PC-9 (cell line): ENCODE results near the gene MIEN1. TPM values are rescaled to one million over a fixed set of nuclear protein-coding genes. Genes with fewer than 3 reads are reported as not detected.

Source experiments
- BruUV-seq: library from RNA; stranded (reverse); fragments of 400-500 nt; replicated peaks from 2 replicates; lab custom pipeline; 2021; lab: Mats Ljungman, UMichigan
- CTCF ChIA-PET: fragments of 300-600 bp; sonication (Branson Sonifier 250); formaldehyde crosslinking; loops from one replicate; lab custom pipeline; 2022; ENCODE audit warnings: antibody characterized with exemption; lab: Charles Lee
- POLR2A ChIA-PET: fragments of 300-600 bp; sonication (Branson Sonifier 250); formaldehyde crosslinking; loops from one replicate; lab custom pipeline; 2022; ENCODE audit warnings: antibody characterized with exemption; ENCODE audit not compliant: unreplicated experiment; lab: Charles Lee
- DNase-seq, 2 experiments: peaks; one replicate each; pipeline versions ENCODE4 v3.0.0 to v3.0.0-alpha.2; 2015 to 2022; ENCODE audit warnings: mixed read lengths in 1 of 2
- H2AFZ ChIP-seq: fragments of 200-600 bp; sonication (generic); 2 replicates; pipeline ENCODE4 v1.8.1; 2017; ENCODE audit warnings: antibody characterized with exemption
- H3F3A ChIP-seq: fragments of 200-600 bp; sonication (generic); 2 replicates; pipeline ENCODE4 v1.8.1; 2017; ENCODE audit warnings: antibody characterized with exemption, mild to moderate bottlenecking, low read depth; ENCODE audit not compliant: insufficient read depth
- H3K27ac ChIP-seq: fragments of 200-600 bp; sonication (generic); 2 replicates; pipeline ENCODE4 v1.6.1; 2016; ENCODE audit warnings: mixed run types
- H3K27me3 ChIP-seq: fragments of 200-600 bp; sonication (generic); 2 replicates; pipeline ENCODE4 v1.6.1; 2016; ENCODE audit warnings: low read depth, mixed run types; ENCODE audit not compliant: insufficient read depth
- H3K36me3 ChIP-seq: fragments of 200-600 bp; sonication (generic); 2 replicates; pipeline ENCODE4 v1.6.1; 2016; ENCODE audit warnings: low read depth, mixed run types
- H3K4me1 ChIP-seq: fragments of 200-600 bp; sonication (generic); replicated peaks from 2 replicates; pipeline ENCODE4 v1.6.1; 2016; ENCODE audit warnings: mixed run types; ENCODE audit not compliant: insufficient read depth
- H3K4me2 ChIP-seq: fragments of 200-600 bp; sonication (generic); 2 replicates; pipeline ENCODE4 v1.6.1; 2017; ENCODE audit warnings: mixed run types
- H3K4me3 ChIP-seq: fragments of 200-600 bp; sonication (generic); 2 replicates; pipeline ENCODE4 v1.6.1; 2016; ENCODE audit warnings: mixed run types
- H3K79me2 ChIP-seq: fragments of 200-600 bp; sonication (generic); 2 replicates; pipeline ENCODE4 v1.6.1; 2017; ENCODE audit warnings: low read depth, mixed run types
- H3K9me2 ChIP-seq: fragments of 200-600 bp; sonication (generic); 2 replicates; pipeline ENCODE4 v1.8.1; 2017; ENCODE audit warnings: mild to moderate bottlenecking; ENCODE audit not compliant: insufficient read depth
- H3K9me3 ChIP-seq: fragments of 200-600 bp; sonication (generic); 2 replicates; pipeline ENCODE4 v1.8.1; 2016; ENCODE audit warnings: low read depth; ENCODE audit not compliant: insufficient read depth
- H4K20me1 ChIP-seq: fragments of 200-600 bp; sonication (generic); 2 replicates; pipeline ENCODE4 v1.8.1; 2017; ENCODE audit not compliant: insufficient read depth
- CTCF ChIP-seq: fragments of 200-600 bp; sonication (generic); conservative IDR thresholded peaks from 2 replicates; pipeline ENCODE4 v1.6.1; 2017; ENCODE audit warnings: mixed run types, antibody characterized with exemption, mild to moderate bottlenecking, moderate library complexity
- EZH2 ChIP-seq: fragments of 200-600 bp; sonication (generic); IDR thresholded peaks from 2 replicates; pipeline ENCODE4 v1.8.0; 2017; ENCODE audit warnings: antibody characterized with exemption, low read depth
- intact Hi-C: fragments of 100-400 bp; cut with micrococcal nuclease; formaldehyde crosslinking; loops from one replicate; pipeline ENCODE4 v1.10.0; 2022; ENCODE audit not compliant: unreplicated experiment
- total RNA-seq: library from RNA; stranded (reverse); gene quantifications from 2 replicates; pipeline ENCODE4 v1.2.3, GENCODE V29; 2021

Gene MIEN1
- total RNA-seq, 1 experiment from 2014 or later, result 49.2 TPM

- H3K79me2 ChIP-seq, result peaks cover 26% of the 10 kb centered on the region
- no peaks in the 10 kb centered on the region for H3K9me2 ChIP-seq
- H3K27me3 ChIP-seq, result no peaks in the 10 kb centered on the region
- peaks cover 41% of the 10 kb centered on the region for H3K4me1 ChIP-seq
- peak overlapping the region; percentile 63; the same call in 1 of the 2 replicates for H2AFZ ChIP-seq
- TF ChIP-seq EZH2 (no peak), CTCF (no peak)
- H3K27ac ChIP-seq, result peak overlapping the region; percentile 93
- intact Hi-C loops, result loop anchor here (5.0 kb wide), 3 partner anchors 62 to 283 kb away; no protein-coding TSS in a partner anchor
- ChIA-PET POLR2A (interaction anchor here (0.6 to 0.7 kb wide), 4 partner anchors 13 to 326 kb away, joined by 3 to 8 read pairs (median 5); partner anchors contain the start of genes LRRC3C and ORMDL3), CTCF (interaction anchor here (0.5 to 1.4 kb wide), 5 partner anchors 10 to 215 kb away, joined by 3 to 16 read pairs (median 5); partner anchors contain the start of gene MIEN1)
- no TSS peak for BruUV-seq
- peak overlapping the region; percentile 83 for H3K4me3 ChIP-seq
- H3K9me3 ChIP-seq, result no peaks in the 10 kb centered on the region
- H4K20me1 ChIP-seq, result no peaks in the 10 kb centered on the region
- H3F3A ChIP-seq, result peaks cover 40% of the 10 kb centered on the region
- peaks cover 11% of the 10 kb centered on the region; the same call in 1 of the 2 replicates for H3K36me3 ChIP-seq
- peak; percentile 84 to 89 for DNase-seq
- H3K4me2 ChIP-seq, result peak overlapping the region; percentile 97
Measured at GRCh38 chr17:39738983-39739884, 8.9 kb upstream of the MIEN1 start.

GRCh38 chr17:39738568-39738901 is 8.2 kb upstream of the MIEN1 start:
- Histone ChIP-seq H3K36me3 (peaks cover 11% of the 10 kb centered on the region; the same call in 1 of the 2 replicates), H3K27me3 (no peaks in the 10 kb centered on the region), H3K4me2 (peak overlapping the region; percentile 97), H3K9me3 (no peaks in the 10 kb centered on the region), H2AFZ (no peak overlapping the region), H4K20me1 (no peaks in the 10 kb centered on the region), H3K4me1 (peaks cover 41% of the 10 kb centered on the region), H3K4me3 (peak overlapping the region; percentile 83), H3K9me2 (no peaks in the 10 kb centered on the region), H3K27ac (peak overlapping the region; percentile 93), H3K79me2 (peaks cover 26% of the 10 kb centered on the region), H3F3A (peaks cover 40% of the 10 kb centered on the region)
- no peak for TF ChIP-seq EZH2
- no peak for TF ChIP-seq CTCF
- TSS peak; percentile 40 for BruUV-seq
- intact Hi-C loops, result loop anchor here (5.0 kb wide), 3 partner anchors 61 to 284 kb away; no protein-coding TSS in a partner anchor
- DNase-seq, result peak; percentile 56 to 61
- CTCF ChIA-PET, result interaction anchor here (0.6 to 1.4 kb wide), 2 partner anchors 9 to 13 kb away, joined by 5 to 16 read pairs; partner anchors contain the start of gene MIEN1
- POLR2A ChIA-PET, result no interaction called here

GRCh38 chr17:39737760-39738567 is 7.6 kb upstream of the MIEN1 start, which contains the start of gene GRB7:
TSS of gene GRB7 (plus strand) at chr17:39737938. CDS start at chr17:39742302, 4,364 bp downstream.
- peak within 1 kb of the TSS; percentile 93 for H3K27ac ChIP-seq
- peaks cover 5% of the 10 kb centered on the region; the same call in 1 of the 2 replicates for H3K36me3 ChIP-seq
- H3K9me2 ChIP-seq, result no peaks in the 10 kb centered on the region
- H3K4me3 ChIP-seq, result peak within 1 kb of the TSS; percentile 83
- ChIA-PET CTCF (interaction anchor here (0.6 kb wide), 1 partner anchor 13 kb away, joined by 5 read pairs; no protein-coding TSS in a partner anchor), POLR2A (no interaction called here)
- peaks cover 41% of the 10 kb centered on the region for H3K4me1 ChIP-seq
- peaks cover 40% of the 10 kb centered on the region for H3F3A ChIP-seq
- H4K20me1 ChIP-seq, result no peaks in the 10 kb centered on the region
- H3K79me2 ChIP-seq, result peaks cover 26% of the 10 kb centered on the region
- peak within 1 kb of the TSS; percentile 97 for H3K4me2 ChIP-seq
- peak within 1 kb of the TSS; percentile 70; the same call in 1 of the 2 replicates for H2AFZ ChIP-seq
- H3K27me3 ChIP-seq, result no peaks in the 10 kb centered on the region
- TF ChIP-seq CTCF (no peak), EZH2 (no peak)
- DNase-seq, result peak; percentile 74 to 84
- intact Hi-C loops, result loop anchor here (5.0 kb wide), 3 partner anchors 61 to 284 kb away; no protein-coding TSS in a partner anchor
- BruUV-seq, result no TSS peak
- no peaks in the 10 kb centered on the region for H3K9me3 ChIP-seq
